K562 (cell line): ENCODE results near the gene VKORC1. TPM values are rescaled to one million over a fixed set of nuclear protein-coding genes. Genes with fewer than 3 reads are reported as not detected.

Experiments used
- BRF2 ChIP-seq: IDR thresholded peaks from 3 replicates; pipeline ENCODE4 v1.6.1; 2011; ENCODE audit warnings: borderline replicate concordance, mild to moderate bottlenecking; ENCODE audit not compliant: insufficient read length, insufficient read depth
- CHCHD3 ChIP-seq: fragments of 250-450 bp; sonication (Bioruptor Pico); IDR thresholded peaks from 2 replicates; pipeline ENCODE4 v2.1.2; 2022; ENCODE audit warnings: mild to moderate bottlenecking
- CHD4 ChIP-seq: fragments of 200-600 bp; sonication (generic); IDR thresholded peaks from 3 replicates; pipeline ENCODE4 v1.6.1; 2012; ENCODE audit warnings: low read depth, mild to moderate bottlenecking, mixed read lengths, low read length, inconsistent platforms; ENCODE audit not compliant: insufficient read depth, insufficient replicate concordance, poor library complexity, severe bottlenecking
- DDX20 ChIP-seq: fragments of 450-650 bp; IDR thresholded peaks from 2 replicates; pipeline ENCODE4 v1.6.1; 2016; ENCODE audit warnings: missing genetic modification characterization, low read depth, mild to moderate bottlenecking, missing compliant biosample characterization, moderate library complexity
- FOXK1 ChIP-seq: sonication (generic); formaldehyde crosslinking; IDR thresholded peaks from 2 replicates; pipeline ENCODE4 v1.8.0; 2022; ENCODE audit warnings: missing genetic modification reagents, mild to moderate bottlenecking, borderline replicate concordance
- HDAC6 ChIP-seq: IDR thresholded peaks from 2 replicates; pipeline ENCODE4 v1.6.1; 2012; ENCODE audit warnings: low read depth, mild to moderate bottlenecking, control low read depth, inconsistent platforms, low read length, moderate library complexity
- NRF1 ChIP-seq, 2 experiments: fragments of 450-650 bp; IDR thresholded peaks in 1 of 2; conservative IDR thresholded peaks in 1 of 2; 2 replicates each; pipeline ENCODE4 v1.6.1; 2014; ENCODE audit warnings: mild to moderate bottlenecking in 2 of 2
- PHF8 ChIP-seq: fragments of 200-600 bp; sonication (generic); IDR thresholded peaks from 2 replicates; pipeline ENCODE4 v1.6.1; 2012; ENCODE audit warnings: mixed run types, mild to moderate bottlenecking, inconsistent platforms, low read length, moderate library complexity, borderline replicate concordance
- POLR2B ChIP-seq: fragments of 450-650 bp; IDR thresholded peaks from 2 replicates; pipeline ENCODE4 v1.6.1; 2018; ENCODE audit warnings: low read depth; ENCODE audit not compliant: partially characterized antibody
- PREB ChIP-seq: sonication (generic); formaldehyde crosslinking; IDR thresholded peaks from 2 replicates; pipeline ENCODE4 v1.8.1; 2023; ENCODE audit warnings: mild to moderate bottlenecking, missing genetic modification reagents
- RBM22 ChIP-seq: fragments of 200-400 bp; formaldehyde crosslinking; IDR thresholded peaks from 2 replicates; pipeline ENCODE4 v1.6.1; 2018; ENCODE audit warnings: low read length, low read depth; ENCODE audit not compliant: poor library complexity, severe bottlenecking
- RNF2 ChIP-seq: sonication (generic); IDR thresholded peaks from 2 replicates; pipeline ENCODE4 v1.6.1; 2016
- TRIM28 ChIP-seq: fragments of 450-650 bp; IDR thresholded peaks from 2 replicates; pipeline ENCODE4 v1.6.1; 2017
- ZBTB34 ChIP-seq: fragments of 250-450 bp; sonication (Bioruptor Pico); IDR thresholded peaks from 2 replicates; pipeline ENCODE4 v1.8.0; 2021; ENCODE audit warnings: mild to moderate bottlenecking, moderate library complexity
- ZFP91 ChIP-seq: sonication (generic); formaldehyde crosslinking; IDR thresholded peaks from 2 replicates; pipeline ENCODE4 v1.8.0; 2022; ENCODE audit warnings: mild to moderate bottlenecking, missing genetic modification reagents
- polyA plus RNA-seq, 8 experiments: library from polyadenylated mRNA; depleted of rRNA in 4 of 8; stranded (reverse) in 5 of 8; unstranded in 3 of 8; fragments of >200 nt; fragmentation: Nextera tagmentation in 2 of 8; fragmentation: Illumina TruSeq in 1 of 8; extraction: Ambion mirVana in 2 of 8; extraction: Trizol in 1 of 8; gene quantifications; 2 replicates each; pipeline versions ENCODE4 v1.2.1 to v1.2.3, GENCODE V29; 2011 to 2014; ENCODE audit warnings: inconsistent platforms in 1 of 8, missing spikeins in 1 of 8
- total RNA-seq, 7 experiments: library from RNA; depleted of rRNA in 6 of 7; stranded (reverse); fragments of >200 nt in 6 of 7; fragmentation: Illumina TruSeq in 2 of 7; extraction: Trizol in 2 of 7; gene quantifications; 2 replicates each; pipeline versions ENCODE4 v1.2.1 to v1.2.3, GENCODE V29; 2011 to 2021; ENCODE audit warnings: low replicate concordance in 1 of 7
- TF ChIP-seq, protein P1 (sequence below): fragments of 150-350 bp; conservative IDR thresholded peaks from 2 replicates; pipeline ENCODE4 v1.6.1; 2014; ENCODE audit warnings: low read length
- TF ChIP-seq, protein P2 (sequence below): fragments of 450-650 bp; formaldehyde crosslinking; IDR thresholded peaks from 2 replicates; pipeline ENCODE4 v1.4.0; 2022; ENCODE audit warnings: missing genetic modification characterization

The VKORC1 gene
- total and polyA plus RNA-seq, 9 of the 15 experiments (the other 6 are each of a cell fraction or from before 2014, with no cell fraction given): 30.0 to 119 (median 62.1) TPM

GRCh38 chr16:31073970-31074813 is 20.4 kb downstream of the VKORC1 start, which contains the start of the genes ZNF646 and ZNF668 (continued):
- TF ChIP-seq RNF2 (no peak; the same call in 1 of the 2 replicates), ZFP91 (CRISPR knock-in tag) (no peak), POLR2B (peak; percentile 95), RBM22 (no peak), BRF2 (no peak), DDX20 (tag) (no peak), CHD4 (no peak), CHCHD3 (CRISPR knock-in tag) (no peak), NRF1 (conservative IDR thresholded peaks at IDR 0.05 in 1 of 2, IDR thresholded peaks at IDR 0.05 in 1 of 2) (peak; percentile 93 to 94), ZBTB34 (no peak), FOXK1 (0 out of 2 replicates have a peak, but pooled peaks have one; percentile 70), PHF8 (peak; percentile 74; the same call in 1 of the 2 replicates), TRIM28 (no peak), HDAC6 (no peak), PREB (CRISPR knock-in tag) (no peak)
- TF ChIP-seq, protein P1, sequence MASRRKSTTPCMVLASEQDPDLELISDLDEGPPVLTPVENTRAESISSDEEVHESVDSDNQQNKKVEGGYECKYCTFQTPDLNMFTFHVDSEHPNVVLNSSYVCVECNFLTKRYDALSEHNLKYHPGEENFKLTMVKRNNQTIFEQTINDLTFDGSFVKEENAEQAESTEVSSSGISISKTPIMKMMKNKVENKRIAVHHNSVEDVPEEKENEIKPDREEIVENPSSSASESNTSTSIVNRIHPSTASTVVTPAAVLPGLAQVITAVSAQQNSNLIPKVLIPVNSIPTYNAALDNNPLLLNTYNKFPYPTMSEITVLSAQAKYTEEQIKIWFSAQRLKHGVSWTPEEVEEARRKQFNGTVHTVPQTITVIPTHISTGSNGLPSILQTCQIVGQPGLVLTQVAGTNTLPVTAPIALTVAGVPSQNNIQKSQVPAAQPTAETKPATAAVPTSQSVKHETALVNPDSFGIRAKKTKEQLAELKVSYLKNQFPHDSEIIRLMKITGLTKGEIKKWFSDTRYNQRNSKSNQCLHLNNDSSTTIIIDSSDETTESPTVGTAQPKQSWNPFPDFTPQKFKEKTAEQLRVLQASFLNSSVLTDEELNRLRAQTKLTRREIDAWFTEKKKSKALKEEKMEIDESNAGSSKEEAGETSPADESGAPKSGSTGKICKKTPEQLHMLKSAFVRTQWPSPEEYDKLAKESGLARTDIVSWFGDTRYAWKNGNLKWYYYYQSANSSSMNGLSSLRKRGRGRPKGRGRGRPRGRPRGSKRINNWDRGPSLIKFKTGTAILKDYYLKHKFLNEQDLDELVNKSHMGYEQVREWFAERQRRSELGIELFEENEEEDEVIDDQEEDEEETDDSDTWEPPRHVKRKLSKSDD: no peak
- TF ChIP-seq, protein P2, sequence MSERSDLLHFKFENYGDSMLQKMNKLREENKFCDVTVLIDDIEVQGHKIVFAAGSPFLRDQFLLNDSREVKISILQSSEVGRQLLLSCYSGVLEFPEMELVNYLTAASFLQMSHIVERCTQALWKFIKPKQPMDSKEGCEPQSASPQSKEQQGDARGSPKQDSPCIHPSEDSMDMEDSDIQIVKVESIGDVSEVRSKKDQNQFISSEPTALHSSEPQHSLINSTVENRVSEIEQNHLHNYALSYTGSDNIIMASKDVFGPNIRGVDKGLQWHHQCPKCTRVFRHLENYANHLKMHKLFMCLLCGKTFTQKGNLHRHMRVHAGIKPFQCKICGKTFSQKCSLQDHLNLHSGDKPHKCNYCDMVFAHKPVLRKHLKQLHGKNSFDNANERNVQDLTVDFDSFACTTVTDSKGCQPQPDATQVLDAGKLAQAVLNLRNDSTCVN (CRISPR knock-in tag): peak; percentile 17; the same call in 1 of the 2 replicates
